ENCODE results near the gene ANKRD52. TPM values are rescaled to one million over a fixed set of nuclear protein-coding genes. Genes with fewer than 3 reads are reported as not detected.

ANKRD52 gene
- total RNA-seq (ENCODE audit: low replicate concordance), result 52.9 and 56.1 TPM in 2 replicates
- long read RNA-seq, partial matches to known transcripts, result 0 of 1 reads
- long read RNA-seq, other reads (novel, unspliced or antisense), result 1 of 1 reads

GRCh38 chr12:56258068-56258819 lies at the start of gene ANKRD52:
Gene ANKRD52, minus strand, starts transcription at chr12:56258384. Its CDS starts 115 bp downstream, at chr12:56258269.
- Mint-ChIP-seq H3K4me1 (ENCODE audit: unreplicated experiment) (peaks cover 11% of the 10 kb centered on the region), H3K4me3 (peak within 1 kb of the TSS; percentile 94), H3K36me3 (peaks cover 10% of the 10 kb centered on the region), H3K27me3 (peaks cover 2% of the 10 kb centered on the region), H3K9me3 (peaks cover 4% of the 10 kb centered on the region), H3K27ac (peak within 1 kb of the TSS; percentile 85)
- TF ChIP-seq CTCF (conservative IDR thresholded peaks at IDR 0.05), result peak; percentile 88
- DNase-seq (ENCODE audit: extremely low spot score, unreplicated experiment), result peak; percentile 88

- Mint-ChIP-seq H3K27ac (no peak overlapping the region), H3K9me3 (no peaks in the 10 kb centered on the region)
Measured at GRCh38 chr12:56307221-56307965, 49.2 kb upstream of the ANKRD52 start.

GRCh38 chr12:56304872-56305590 lies 46.8 kb upstream of the ANKRD52 start:
- H3K4me3 Mint-ChIP-seq, result no peak overlapping the region
- no peaks in the 10 kb centered on the region for H3K9me3 Mint-ChIP-seq
- peaks cover 18% of the 10 kb centered on the region for H3K36me3 Mint-ChIP-seq
- no peak for TF ChIP-seq CTCF (conservative IDR thresholded peaks at IDR 0.05)
- H3K27me3 Mint-ChIP-seq, result no peaks in the 10 kb centered on the region
- H3K27ac Mint-ChIP-seq, result no peak overlapping the region
- DNase-seq (ENCODE audit: extremely low spot score, unreplicated experiment), result no peak
- peaks cover 17% of the 10 kb centered on the region for H3K4me1 Mint-ChIP-seq (ENCODE audit: unreplicated experiment)

More at GRCh38 chr12:56307221-56307965, 49.2 kb upstream of the ANKRD52 start:
- H3K4me3 Mint-ChIP-seq, result no peak overlapping the region
- peaks cover under 1% of the 10 kb centered on the region for H3K4me1 Mint-ChIP-seq (ENCODE audit: unreplicated experiment)
- TF ChIP-seq CTCF (conservative IDR thresholded peaks at IDR 0.05), result no peak
- H3K36me3 Mint-ChIP-seq, result peaks cover 16% of the 10 kb centered on the region
- no peaks in the 10 kb centered on the region for H3K27me3 Mint-ChIP-seq
- DNase-seq (ENCODE audit: extremely low spot score, unreplicated experiment), result no peak

GRCh38 chr12:56304276-56304675 lies 46.1 kb upstream of the ANKRD52 start:
- H3K9me3 Mint-ChIP-seq, result no peaks in the 10 kb centered on the region
- H3K4me1 Mint-ChIP-seq (ENCODE audit: unreplicated experiment), result peaks cover 17% of the 10 kb centered on the region
- H3K27ac Mint-ChIP-seq, result no peak overlapping the region

More at GRCh38 chr12:56304276-56304675, 46.1 kb upstream of the ANKRD52 start:
- Mint-ChIP-seq H3K4me3 (no peak overlapping the region), H3K27me3 (no peaks in the 10 kb centered on the region), H3K36me3 (peaks cover 14% of the 10 kb centered on the region)
- TF ChIP-seq CTCF (conservative IDR thresholded peaks at IDR 0.05), result no peak
- DNase-seq (ENCODE audit: extremely low spot score, unreplicated experiment), result no peak
